ENCODE data around the gene PCDHGB5.
"Not testable (repeated sequence)": the region's sequence is repeated elsewhere in the genome, so short reads cannot be mapped to it uniquely, and the experiment has no call there.

PCDHGB5 gene

GRCh38 chr5:141409598-141410306, 12.0 kb downstream of the PCDHGB5 start:
- no peak for DNase-seq (ENCODE audit: extremely low read depth in 1 of 2, low read depth in 1 of 2)

- no peak for DNase-seq (ENCODE audit: extremely low read depth in 1 of 2, low read depth in 1 of 2)
Measured at GRCh38 chr5:141411575-141411974, 13.8 kb downstream of the PCDHGB5 start.

DNA sequence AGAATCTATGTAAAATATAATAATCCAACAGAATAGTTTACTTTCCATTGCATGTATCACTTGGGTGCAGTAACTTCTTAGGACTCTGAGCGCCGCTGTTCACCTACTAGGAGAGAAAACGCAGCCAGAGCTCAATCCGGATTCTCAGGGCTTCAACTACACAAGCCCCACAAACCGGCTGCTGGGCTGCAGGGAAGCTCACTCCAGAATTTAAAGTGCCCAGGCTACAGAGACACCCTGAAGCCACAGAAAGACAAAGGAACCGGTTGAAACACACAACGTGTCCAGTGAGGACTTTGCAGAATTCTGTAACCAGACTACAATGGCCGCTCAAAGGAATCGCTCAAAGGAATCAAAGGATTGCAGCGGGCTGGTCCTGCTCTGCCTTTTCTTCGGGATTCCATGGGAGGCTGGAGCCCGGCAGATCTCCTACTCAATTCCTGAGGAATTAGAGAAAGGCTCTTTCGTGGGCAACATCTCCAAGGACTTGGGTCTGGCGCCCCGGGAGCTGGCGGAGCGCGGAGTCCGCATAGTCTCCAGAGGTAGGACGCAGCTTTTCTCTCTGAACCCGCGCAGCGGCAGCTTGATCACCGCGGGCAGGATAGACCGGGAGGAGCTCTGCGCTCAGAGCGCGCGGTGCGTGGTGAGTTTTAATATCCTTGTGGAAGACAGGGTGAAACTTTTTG, 15.2 kb downstream of the PCDHGB5 start, which contains the start of gene PCDHGA10:
PCDHGA10 (plus strand) TSS at position 134 of the 686 bp plus-strand sequence; CDS start at position 323, 189 bp downstream.
- DNase-seq (ENCODE audit: extremely low read depth in 1 of 2, low read depth in 1 of 2) = peak in 1 of 2 donors; percentile 25

DNA sequence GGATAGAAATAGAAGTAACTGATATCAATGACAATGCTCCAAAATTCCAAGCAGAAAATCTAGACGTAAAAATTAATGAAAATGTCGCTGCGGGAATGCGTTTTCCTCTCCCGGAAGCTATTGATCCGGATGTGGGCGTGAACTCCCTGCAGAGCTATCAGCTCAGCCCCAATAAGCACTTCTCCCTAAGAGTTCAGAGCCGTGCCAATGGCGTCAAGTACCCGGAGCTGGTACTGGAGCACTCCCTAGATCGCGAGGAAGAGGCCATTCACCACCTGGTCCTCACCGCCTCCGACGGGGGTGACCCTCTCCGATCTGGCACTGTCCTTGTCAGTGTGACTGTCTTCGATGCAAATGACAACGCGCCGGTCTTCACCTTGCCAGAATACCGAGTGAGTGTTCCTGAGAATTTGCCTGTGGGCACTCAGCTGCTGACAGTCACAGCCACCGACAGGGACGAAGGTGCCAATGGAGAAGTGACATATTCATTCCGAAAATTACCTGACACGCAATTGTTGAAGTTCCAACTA, 15.9 kb downstream of the PCDHGB5 start:
- no peak for DNase-seq (ENCODE audit: extremely low read depth in 1 of 2, low read depth in 1 of 2)

GRCh38 chr5:141414548-141415274, 17.0 kb downstream of the PCDHGB5 start:
- DNase-seq (ENCODE audit: extremely low read depth in 1 of 2, low read depth in 1 of 2) = not testable (repeated sequence)

DNA sequence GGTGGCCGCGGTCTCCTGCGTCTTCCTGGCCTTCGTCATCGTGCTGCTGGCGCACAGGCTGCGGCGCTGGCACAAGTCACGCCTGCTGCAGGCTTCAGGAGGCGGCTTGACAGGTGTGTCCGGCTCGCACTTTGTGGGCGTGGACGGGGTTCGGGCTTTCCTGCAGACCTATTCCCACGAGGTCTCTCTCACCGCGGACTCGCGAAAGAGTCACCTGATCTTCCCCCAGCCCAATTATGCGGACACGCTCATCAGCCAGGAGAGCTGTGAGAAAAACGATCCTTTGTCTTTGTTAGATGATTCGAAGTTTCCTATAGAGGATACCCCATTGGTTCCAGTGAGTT, 17.5 kb downstream of the PCDHGB5 start:
- DNase-seq (ENCODE audit: extremely low read depth in 1 of 2, low read depth in 1 of 2) = not testable (repeated sequence)

DNA sequence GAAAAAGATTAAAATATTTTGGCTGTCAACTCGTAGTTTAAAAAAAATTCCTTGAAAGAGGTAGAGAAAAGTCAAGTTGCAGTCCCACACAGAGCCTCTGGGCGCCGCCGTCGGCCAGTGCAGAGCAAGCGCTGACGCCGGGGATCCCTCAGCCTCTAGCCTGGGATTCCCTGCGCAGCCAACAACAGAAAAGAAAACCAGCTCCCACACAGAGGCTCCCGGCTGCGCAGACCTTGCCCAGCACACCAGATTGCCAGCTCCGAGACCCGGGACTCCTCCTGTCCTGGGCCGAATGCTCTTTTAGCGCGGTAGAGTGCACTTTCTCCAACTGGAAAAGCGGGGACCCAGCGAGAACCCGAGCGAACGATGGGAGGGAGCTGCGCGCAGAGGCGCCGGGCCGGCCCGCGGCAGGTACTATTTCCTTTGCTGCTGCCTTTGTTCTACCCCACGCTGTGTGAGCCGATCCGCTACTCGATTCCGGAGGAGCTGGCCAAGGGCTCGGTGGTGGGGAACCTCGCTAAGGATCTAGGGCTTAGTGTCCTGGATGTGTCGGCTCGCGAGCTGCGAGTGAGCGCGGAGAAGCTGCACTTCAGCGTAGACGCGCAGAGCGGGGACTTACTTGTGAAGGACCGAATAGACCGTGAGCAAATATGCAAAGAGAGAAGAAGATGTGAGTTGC, 19.9 kb downstream of the PCDHGB5 start, which contains the start of gene PCDHGB7:
PCDHGB7 (plus strand) TSS at position 184 of the 679 bp plus-strand sequence; CDS start at position 367, 183 bp downstream.
- DNase-seq (ENCODE audit: extremely low read depth in 1 of 2, low read depth in 1 of 2) = peak in 1 of 2 donors; percentile 34

DNA sequence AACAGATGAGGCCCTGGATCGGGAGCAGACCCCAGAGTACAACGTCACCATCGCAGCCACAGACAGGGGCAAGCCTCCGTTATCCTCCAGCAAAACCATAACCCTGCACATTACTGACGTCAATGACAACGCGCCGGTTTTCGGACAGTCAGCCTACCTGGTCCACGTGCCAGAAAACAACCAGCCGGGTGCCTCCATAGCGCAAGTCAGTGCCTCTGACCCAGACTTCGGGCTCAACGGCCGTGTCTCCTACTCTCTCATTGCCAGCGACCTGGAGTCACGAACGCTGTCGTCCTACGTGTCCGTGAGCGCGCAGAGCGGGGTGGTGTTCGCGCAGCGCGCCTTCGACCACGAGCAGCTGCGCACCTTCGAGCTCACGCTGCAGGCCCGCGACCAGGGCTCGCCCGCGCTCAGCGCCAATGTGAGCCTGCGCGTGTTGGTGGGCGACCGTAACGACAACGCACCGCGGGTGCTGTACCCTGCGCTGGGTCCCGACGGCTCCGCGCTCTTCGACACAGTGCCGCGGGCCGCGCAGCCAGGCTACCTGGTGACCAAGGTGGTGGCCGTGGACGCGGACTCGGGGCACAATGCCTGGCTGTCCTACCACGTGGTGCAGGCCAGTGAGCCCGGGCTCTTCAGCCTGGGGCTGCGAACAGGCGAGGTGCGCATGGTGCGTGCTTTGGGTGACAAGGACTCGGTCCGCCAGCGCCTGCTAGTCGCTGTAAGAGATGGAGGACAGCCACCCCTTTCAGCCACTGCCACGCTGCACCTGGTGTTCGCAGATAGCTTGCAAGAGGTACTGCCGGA, 21.5 kb downstream of the PCDHGB5 start:
- DNase-seq (ENCODE audit: extremely low read depth in 1 of 2, low read depth in 1 of 2) = no peak

GRCh38 chr5:141420855-141421488, 23.2 kb downstream of the PCDHGB5 start, which contains the start of gene PCDHGA11:
PCDHGA11 (plus strand) TSS chr5:141421051; CDS start chr5:141421228, 177 bp downstream.
- peak in 1 of 2 donors; percentile 20 for DNase-seq (ENCODE audit: extremely low read depth in 1 of 2, low read depth in 1 of 2)

GRCh38 chr5:141421489-141421855, 23.7 kb downstream of the PCDHGB5 start:
- DNase-seq (ENCODE audit: extremely low read depth in 1 of 2, low read depth in 1 of 2) = no peak

DNA sequence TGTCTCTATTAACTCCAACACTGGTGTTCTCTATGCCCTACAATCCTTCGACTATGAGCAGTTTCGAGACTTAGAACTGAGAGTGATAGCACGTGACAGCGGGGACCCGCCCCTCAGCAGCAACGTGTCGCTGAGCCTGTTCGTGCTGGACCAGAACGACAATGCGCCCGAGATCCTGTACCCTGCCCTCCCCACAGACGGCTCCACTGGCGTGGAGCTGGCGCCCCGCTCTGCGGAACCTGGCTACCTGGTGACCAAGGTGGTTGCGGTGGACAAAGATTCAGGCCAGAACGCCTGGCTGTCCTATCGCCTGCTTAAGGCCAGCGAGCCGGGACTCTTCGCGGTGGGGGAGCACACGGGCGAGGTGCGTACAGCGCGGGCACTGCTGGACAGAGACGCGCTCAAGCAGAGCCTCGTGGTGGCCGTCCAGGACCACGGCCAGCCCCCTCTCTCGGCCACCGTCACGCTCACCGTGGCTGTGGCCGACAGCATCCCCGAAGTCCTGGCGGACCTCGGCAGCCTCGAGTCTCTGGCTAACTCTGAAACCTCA, 25.1 kb downstream of the PCDHGB5 start:
- no peak for DNase-seq (ENCODE audit: extremely low read depth in 1 of 2, low read depth in 1 of 2)

DNA sequence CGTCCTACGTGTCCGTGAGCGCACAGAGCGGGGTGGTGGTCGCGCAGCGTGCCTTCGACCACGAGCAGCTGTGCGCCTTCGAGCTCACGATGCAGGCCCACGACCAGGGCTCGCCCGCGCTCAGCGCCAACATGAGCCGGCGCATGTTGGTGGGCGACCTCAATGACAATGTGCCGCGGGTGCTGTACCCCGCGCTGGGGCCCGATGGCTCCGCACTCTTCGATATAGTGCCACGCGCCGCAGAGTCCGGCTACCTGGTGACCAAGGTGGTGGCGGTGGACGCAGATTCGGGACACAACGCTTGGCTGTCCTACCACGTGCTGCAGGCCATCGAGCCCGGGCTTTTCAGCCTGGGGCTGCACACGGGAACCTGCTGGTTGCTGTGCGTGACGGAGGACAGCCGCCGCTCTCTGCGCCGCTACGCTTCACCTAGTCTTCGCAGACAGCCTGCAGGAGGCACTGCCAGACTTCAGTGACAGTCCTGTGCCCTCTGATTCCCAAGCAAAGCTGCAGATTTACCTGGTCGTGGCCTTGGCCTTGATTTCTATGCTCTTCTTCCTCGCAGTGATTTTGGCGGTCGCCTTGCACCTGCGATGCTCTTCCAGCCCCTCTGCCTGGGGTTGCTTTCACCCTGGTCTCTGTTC, 30.2 kb downstream of the PCDHGB5 start:
- no peak for DNase-seq (ENCODE audit: extremely low read depth in 1 of 2, low read depth in 1 of 2)

GRCh38 chr5:141430332-141431113, 32.8 kb downstream of the PCDHGB5 start, which contains the start of gene PCDHGA12:
PCDHGA12 (plus strand) TSS chr5:141430507; CDS start chr5:141430760, 253 bp downstream.
- no peak for DNase-seq (ENCODE audit: extremely low read depth in 1 of 2, low read depth in 1 of 2)

DNA sequence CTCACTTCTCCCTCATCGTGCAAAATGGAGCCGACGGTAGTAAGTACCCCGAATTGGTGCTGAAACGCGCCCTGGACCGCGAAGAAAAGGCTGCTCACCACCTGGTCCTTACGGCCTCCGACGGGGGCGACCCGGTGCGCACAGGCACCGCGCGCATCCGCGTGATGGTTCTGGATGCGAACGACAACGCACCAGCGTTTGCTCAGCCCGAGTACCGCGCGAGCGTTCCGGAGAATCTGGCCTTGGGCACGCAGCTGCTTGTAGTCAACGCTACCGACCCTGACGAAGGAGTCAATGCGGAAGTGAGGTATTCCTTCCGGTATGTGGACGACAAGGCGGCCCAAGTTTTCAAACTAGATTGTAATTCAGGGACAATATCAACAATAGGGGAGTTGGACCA, 33.5 kb downstream of the PCDHGB5 start:
- DNase-seq (ENCODE audit: extremely low read depth in 1 of 2, low read depth in 1 of 2) = no peak

DNA sequence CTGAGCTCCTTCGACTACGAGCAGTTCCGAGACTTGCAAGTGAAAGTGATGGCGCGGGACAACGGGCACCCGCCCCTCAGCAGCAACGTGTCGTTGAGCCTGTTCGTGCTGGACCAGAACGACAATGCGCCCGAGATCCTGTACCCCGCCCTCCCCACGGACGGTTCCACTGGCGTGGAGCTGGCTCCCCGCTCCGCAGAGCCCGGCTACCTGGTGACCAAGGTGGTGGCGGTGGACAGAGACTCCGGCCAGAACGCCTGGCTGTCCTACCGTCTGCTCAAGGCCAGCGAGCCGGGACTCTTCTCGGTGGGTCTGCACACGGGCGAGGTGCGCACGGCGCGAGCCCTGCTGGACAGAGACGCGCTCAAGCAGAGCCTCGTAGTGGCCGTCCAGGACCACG, 34.6 kb downstream of the PCDHGB5 start:
- not testable (repeated sequence) for DNase-seq (ENCODE audit: extremely low read depth in 1 of 2, low read depth in 1 of 2)

DNA sequence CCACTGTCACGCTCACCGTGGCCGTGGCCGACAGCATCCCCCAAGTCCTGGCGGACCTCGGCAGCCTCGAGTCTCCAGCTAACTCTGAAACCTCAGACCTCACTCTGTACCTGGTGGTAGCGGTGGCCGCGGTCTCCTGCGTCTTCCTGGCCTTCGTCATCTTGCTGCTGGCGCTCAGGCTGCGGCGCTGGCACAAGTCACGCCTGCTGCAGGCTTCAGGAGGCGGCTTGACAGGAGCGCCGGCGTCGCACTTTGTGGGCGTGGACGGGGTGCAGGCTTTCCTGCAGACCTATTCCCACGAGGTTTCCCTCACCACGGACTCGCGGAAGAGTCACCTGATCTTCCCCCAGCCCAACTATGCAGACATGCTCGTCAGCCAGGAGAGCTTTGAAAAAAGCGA, 35.0 kb downstream of the PCDHGB5 start:
- DNase-seq (ENCODE audit: extremely low read depth in 1 of 2, low read depth in 1 of 2) = not testable (repeated sequence)

DNA sequence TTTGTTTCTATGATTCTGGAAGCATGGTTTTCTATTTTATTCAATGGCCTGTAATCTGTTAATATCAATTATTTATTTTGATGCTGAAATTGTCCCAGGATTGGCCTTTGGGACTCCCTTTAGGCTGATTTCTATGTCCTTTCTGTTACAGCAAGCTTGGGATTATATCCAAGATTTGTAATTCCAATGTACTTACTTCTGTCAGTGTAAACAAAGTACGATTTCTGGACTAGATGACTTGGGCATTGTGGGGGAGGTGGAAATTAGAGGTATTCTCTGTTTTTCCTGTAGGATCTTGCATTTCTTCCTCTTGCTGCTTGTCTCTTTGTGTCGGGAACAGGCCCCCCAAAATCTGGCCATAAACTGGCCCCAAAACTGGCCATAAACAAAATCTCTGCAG, 36.3 kb downstream of the PCDHGB5 start:
- no peak for DNase-seq (ENCODE audit: extremely low read depth in 1 of 2, low read depth in 1 of 2)

GRCh38 chr5:141437221-141437620, 39.5 kb downstream of the PCDHGB5 start:
- no peak for DNase-seq (ENCODE audit: extremely low read depth in 1 of 2, low read depth in 1 of 2)

Data from stimulated activated CD8-positive, alpha-beta memory T cell treated with anti-CD3 and anti-CD28 coated beads, Interleukin-7, amount 100 ng/mL, for 48 hours (primary cell).